Measurements from ENCODE around the gene KIF18A. TPM values are rescaled to one million over a fixed set of nuclear protein-coding genes. Genes with fewer than 3 reads are reported as not detected.
"Not testable (repeated sequence)": the region's sequence is repeated elsewhere in the genome, so short reads cannot be mapped to it uniquely, and the experiment has no call there.

Gene KIF18A
- total and polyA plus RNA-seq, 2 of the 8 experiments (the other 6 are each of a cell fraction or from before 2014, with no cell fraction given) = 4.0 to 23.3 TPM

DNA sequence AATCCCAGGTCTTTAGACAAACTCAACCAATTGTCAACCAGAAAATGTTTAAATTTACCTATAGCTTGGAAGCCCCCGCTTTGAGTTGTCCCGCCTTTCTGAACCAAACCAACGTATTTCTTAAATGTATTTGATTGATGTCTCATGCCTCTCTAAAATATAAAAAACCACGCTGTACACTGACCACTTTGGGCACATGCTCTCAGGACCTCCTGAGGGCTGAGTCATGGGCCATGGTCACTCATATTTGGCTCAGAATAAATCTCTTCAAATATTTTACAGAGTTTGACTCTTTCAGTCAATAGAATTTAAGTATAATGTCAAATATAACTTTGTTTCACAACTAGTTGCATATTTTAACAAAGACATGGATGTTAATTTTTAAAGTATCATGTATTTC lies 5.7 kb downstream of the KIF18A start:
- H4K5ac ChIP-seq (ENCODE audit: insufficient read length, low read depth, low read length); H2BK5ac ChIP-seq (ENCODE audit: low read depth, low read length); H3K56ac ChIP-seq (replicated peaks; ENCODE audit: insufficient read length, low read depth, low read length); H3K4ac ChIP-seq (replicated peaks; ENCODE audit: insufficient read length, low read depth, low read length); H3K4me3 ChIP-seq (ENCODE audit: extremely low read depth in 1 of 4, insufficient read depth in 2 of 4, low read depth in 3 of 4, low read length in 4 of 4); H4K8ac ChIP-seq (ENCODE audit: extremely low read depth, insufficient read depth, low read length); H3K4me1 ChIP-seq (replicated peaks in 1 of 4; ENCODE audit: control insufficient read depth in 3 of 4, insufficient read depth in 4 of 4, low read length in 3 of 4); H3K18ac ChIP-seq (ENCODE audit: extremely low read depth, low read length); DNase-seq (ENCODE audit: low read depth in 1 of 2, low spot score in 2 of 2); H3K23ac ChIP-seq (ENCODE audit: insufficient read length); H2AFZ ChIP-seq (ENCODE audit: low read length); H3K36me3 ChIP-seq (ENCODE audit: control insufficient read depth in 2 of 4, insufficient read depth in 4 of 4, low read length in 3 of 4); H2BK12ac ChIP-seq (ENCODE audit: low read depth, low read length); H3K27me3 ChIP-seq (replicated peaks in 1 of 4; ENCODE audit: control insufficient read depth in 3 of 4, extremely low read depth in 1 of 4, insufficient read depth in 3 of 4, low read length in 3 of 4); H3K14ac ChIP-seq (ENCODE audit: insufficient read length); H2AK5ac ChIP-seq (ENCODE audit: low read depth, low read length); H4K20me1 ChIP-seq (replicated peaks in 1 of 2; ENCODE audit: control insufficient read depth in 1 of 2, insufficient read depth in 2 of 2, low read length in 2 of 2); H3K79me1 ChIP-seq (ENCODE audit: low read depth, low read length); H2BK120ac ChIP-seq (replicated peaks; ENCODE audit: low read depth, low read length); H2BK15ac ChIP-seq (ENCODE audit: low read length); POLR2A ChIA-PET (ENCODE audit: partially characterized antibody); H3K4me2 ChIP-seq (ENCODE audit: insufficient read depth in 1 of 2, low read depth in 2 of 2, low read length in 2 of 2); H4K91ac ChIP-seq (replicated peaks; ENCODE audit: insufficient read length, low read length); H3K9me3 ChIP-seq (ENCODE audit: insufficient read depth in 2 of 2, low read depth in 1 of 2, low read length in 1 of 2); H3K9ac ChIP-seq (replicated peaks in 1 of 4; ENCODE audit: extremely low read depth in 1 of 4, low read depth in 3 of 4, low read length in 3 of 4); CTCF ChIA-PET (ENCODE audit: partially characterized antibody); FAIRE-seq; H2BK20ac ChIP-seq (ENCODE audit: low read length); H3K27ac ChIP-seq (ENCODE audit: low read depth, low read length); H3K23me2 ChIP-seq (ENCODE audit: low read depth, low read length): not testable (repeated sequence)
- peaks cover 5 to 95% of the 10 kb centered on the region in 2 experiments; a peak in 3 of 4 replicates for H3K79me2 ChIP-seq (ENCODE audit: control insufficient read depth in 1 of 2, insufficient read depth in 2 of 2, low read length in 2 of 2)
- WGBS, 2 experiments (ENCODE audit: extremely low coverage in 1 of 2, insufficient coverage in 1 of 2, insufficient read length in 1 of 2, insufficient replicate concordance in 2 of 2, low coverage in 1 of 2, low lambda C conversion rate in 2 of 2, missing lambda C conversion rate in 1 of 2) = 96% methylated on average over 4 of the region's 4 CpGs; no CpG with 5 or more reads in 1 of the 2 experiments
